ENCODE data around the gene FLAD1.

- TF ChIP-seq, protein P1, sequence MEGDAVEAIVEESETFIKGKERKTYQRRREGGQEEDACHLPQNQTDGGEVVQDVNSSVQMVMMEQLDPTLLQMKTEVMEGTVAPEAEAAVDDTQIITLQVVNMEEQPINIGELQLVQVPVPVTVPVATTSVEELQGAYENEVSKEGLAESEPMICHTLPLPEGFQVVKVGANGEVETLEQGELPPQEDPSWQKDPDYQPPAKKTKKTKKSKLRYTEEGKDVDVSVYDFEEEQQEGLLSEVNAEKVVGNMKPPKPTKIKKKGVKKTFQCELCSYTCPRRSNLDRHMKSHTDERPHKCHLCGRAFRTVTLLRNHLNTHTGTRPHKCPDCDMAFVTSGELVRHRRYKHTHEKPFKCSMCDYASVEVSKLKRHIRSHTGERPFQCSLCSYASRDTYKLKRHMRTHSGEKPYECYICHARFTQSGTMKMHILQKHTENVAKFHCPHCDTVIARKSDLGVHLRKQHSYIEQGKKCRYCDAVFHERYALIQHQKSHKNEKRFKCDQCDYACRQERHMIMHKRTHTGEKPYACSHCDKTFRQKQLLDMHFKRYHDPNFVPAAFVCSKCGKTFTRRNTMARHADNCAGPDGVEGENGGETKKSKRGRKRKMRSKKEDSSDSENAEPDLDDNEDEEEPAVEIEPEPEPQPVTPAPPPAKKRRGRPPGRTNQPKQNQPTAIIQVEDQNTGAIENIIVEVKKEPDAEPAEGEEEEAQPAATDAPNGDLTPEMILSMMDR (IDR thresholded peaks at IDR 0.05): no peak
- no peak for TF ChIP-seq POLR2A (IDR thresholded peaks at IDR 0.05)
Measured at GRCh38 chr1:155002464-155003226, 19.5 kb downstream of the FLAD1 start, which contains the start of gene ZBTB7B.

All from tibial nerve (tissue), 3 donors.